Breast epithelium (tissue), 3 donors: ENCODE measurements around the gene ZNF790.

Source experiments
- POLR2A ChIP-seq: fragments of 450-650 bp; IDR thresholded peaks from one replicate; pipeline ENCODE4 v1.6.1; 2016; ENCODE audit warnings: antibody characterized with exemption, mild to moderate bottlenecking, moderate library complexity
- TF ChIP-seq, protein P1 (sequence below), 3 donors: fragments of 450-650 bp; IDR thresholded peaks; one replicate each; pipeline ENCODE4 v1.5.1; 2016 to 2017; ENCODE audit warnings: antibody characterized with exemption in 3 of 3, mild to moderate bottlenecking in 3 of 3, moderate library complexity in 3 of 3

DNA sequence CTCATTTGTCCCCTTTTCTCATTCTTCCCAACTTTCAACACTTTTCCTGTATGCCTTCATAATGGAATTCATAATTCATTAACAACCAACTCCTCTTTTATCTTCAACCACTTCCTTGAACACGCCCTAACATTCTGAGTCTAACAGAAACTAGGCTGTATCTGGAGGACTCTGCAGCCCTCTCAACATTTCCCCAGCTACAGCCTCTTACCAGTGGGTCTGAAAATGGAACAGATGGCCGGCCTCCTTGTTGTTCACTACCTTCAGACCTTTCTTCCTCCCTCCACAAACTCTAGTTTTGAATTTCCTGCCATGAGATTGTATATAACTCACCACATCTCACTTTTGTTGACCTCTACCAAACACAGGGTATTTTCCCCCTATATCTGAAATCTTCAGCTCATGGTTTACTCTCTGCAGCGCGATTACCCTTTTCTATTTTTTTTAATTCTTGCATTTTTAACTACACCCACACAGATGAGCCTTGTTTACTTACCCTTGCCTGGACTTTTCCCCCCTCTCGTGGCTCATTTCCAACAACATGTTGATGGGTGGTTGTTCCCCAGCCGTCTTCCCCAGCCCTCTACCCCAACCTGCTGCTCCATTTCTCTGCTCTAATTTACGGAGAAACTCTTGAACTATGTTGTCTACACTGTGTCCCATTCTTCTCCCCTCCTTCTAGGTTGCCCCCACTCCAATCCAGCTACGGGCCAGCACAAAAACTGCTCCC lies 846 bp downstream of the ZNF790 start:
- TF ChIP-seq, protein P1, sequence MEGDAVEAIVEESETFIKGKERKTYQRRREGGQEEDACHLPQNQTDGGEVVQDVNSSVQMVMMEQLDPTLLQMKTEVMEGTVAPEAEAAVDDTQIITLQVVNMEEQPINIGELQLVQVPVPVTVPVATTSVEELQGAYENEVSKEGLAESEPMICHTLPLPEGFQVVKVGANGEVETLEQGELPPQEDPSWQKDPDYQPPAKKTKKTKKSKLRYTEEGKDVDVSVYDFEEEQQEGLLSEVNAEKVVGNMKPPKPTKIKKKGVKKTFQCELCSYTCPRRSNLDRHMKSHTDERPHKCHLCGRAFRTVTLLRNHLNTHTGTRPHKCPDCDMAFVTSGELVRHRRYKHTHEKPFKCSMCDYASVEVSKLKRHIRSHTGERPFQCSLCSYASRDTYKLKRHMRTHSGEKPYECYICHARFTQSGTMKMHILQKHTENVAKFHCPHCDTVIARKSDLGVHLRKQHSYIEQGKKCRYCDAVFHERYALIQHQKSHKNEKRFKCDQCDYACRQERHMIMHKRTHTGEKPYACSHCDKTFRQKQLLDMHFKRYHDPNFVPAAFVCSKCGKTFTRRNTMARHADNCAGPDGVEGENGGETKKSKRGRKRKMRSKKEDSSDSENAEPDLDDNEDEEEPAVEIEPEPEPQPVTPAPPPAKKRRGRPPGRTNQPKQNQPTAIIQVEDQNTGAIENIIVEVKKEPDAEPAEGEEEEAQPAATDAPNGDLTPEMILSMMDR (IDR thresholded peaks at IDR 0.05) = no peak
- TF ChIP-seq POLR2A = no peak
